NCI-H446 treated with DMSO at 0.1 percent for 48 hours (cell line): ENCODE data around the gene SECISBP2L.
"Not testable (repeated sequence)": the region's sequence is repeated elsewhere in the genome, so short reads cannot be mapped to it uniquely, and the experiment has no call there.

ENCODE experiments used
- DNase-seq: peaks from one replicate; lab custom pipeline; 2025; lab: John Stamatoyannopoulos, UW

Gene SECISBP2L, protein sequence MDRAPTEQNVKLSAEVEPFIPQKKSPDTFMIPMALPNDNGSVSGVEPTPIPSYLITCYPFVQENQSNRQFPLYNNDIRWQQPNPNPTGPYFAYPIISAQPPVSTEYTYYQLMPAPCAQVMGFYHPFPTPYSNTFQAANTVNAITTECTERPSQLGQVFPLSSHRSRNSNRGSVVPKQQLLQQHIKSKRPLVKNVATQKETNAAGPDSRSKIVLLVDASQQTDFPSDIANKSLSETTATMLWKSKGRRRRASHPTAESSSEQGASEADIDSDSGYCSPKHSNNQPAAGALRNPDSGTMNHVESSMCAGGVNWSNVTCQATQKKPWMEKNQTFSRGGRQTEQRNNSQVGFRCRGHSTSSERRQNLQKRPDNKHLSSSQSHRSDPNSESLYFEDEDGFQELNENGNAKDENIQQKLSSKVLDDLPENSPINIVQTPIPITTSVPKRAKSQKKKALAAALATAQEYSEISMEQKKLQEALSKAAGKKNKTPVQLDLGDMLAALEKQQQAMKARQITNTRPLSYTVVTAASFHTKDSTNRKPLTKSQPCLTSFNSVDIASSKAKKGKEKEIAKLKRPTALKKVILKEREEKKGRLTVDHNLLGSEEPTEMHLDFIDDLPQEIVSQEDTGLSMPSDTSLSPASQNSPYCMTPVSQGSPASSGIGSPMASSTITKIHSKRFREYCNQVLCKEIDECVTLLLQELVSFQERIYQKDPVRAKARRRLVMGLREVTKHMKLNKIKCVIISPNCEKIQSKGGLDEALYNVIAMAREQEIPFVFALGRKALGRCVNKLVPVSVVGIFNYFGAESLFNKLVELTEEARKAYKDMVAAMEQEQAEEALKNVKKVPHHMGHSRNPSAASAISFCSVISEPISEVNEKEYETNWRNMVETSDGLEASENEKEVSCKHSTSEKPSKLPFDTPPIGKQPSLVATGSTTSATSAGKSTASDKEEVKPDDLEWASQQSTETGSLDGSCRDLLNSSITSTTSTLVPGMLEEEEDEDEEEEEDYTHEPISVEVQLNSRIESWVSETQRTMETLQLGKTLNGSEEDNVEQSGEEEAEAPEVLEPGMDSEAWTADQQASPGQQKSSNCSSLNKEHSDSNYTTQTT

DNA sequence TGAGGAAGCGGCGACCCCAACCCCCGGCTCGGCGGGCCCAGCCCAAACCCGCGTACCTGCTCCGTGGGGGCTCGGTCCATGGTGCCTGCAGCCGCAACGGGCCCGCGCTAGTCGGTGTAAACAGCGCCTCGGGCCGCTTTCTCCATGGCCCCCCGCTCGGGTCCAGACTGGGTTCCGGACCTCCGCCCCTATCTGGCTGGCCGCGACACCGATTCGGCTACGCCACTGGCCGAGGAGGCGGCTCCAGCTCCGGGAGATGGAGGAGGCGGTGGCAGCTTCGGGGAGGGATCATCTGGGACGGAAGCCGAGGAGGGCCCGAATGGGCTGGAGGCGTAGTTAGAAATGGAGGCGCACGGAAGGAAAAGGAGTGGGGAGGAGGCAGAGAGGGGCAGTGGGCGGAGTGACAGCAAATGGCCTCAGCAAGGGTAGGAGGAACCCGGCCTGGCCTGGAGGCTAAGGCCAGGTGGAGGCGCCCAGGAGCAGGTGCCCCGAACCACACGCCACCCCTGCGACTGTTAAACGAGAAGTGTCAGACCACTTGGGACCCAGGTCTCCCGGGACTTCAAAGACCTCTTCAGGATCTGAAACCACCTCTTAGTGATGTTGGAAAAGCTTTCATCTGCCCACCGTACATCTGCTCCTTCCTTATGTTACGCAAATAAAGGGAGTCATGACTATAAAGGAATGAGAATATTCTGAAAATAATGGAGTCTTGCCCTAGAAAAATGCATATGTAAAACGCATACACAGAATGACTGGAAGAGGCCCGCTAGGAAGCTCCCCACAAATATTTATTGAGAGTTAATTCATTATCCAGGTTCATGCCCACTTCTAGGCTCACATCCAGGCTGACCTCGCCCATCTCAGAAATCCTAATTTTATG is at the start of gene SECISBP2L:
SECISBP2L (minus strand) TSS at position 227 of the 883 bp plus-strand sequence; CDS start at position 80, 147 bp downstream.
- DNase-seq: peak; percentile 76

- DNase-seq: no peak
Measured at GRCh38 chr15:49094923-49095322, 48.7 kb upstream of the SECISBP2L start.

DNA sequence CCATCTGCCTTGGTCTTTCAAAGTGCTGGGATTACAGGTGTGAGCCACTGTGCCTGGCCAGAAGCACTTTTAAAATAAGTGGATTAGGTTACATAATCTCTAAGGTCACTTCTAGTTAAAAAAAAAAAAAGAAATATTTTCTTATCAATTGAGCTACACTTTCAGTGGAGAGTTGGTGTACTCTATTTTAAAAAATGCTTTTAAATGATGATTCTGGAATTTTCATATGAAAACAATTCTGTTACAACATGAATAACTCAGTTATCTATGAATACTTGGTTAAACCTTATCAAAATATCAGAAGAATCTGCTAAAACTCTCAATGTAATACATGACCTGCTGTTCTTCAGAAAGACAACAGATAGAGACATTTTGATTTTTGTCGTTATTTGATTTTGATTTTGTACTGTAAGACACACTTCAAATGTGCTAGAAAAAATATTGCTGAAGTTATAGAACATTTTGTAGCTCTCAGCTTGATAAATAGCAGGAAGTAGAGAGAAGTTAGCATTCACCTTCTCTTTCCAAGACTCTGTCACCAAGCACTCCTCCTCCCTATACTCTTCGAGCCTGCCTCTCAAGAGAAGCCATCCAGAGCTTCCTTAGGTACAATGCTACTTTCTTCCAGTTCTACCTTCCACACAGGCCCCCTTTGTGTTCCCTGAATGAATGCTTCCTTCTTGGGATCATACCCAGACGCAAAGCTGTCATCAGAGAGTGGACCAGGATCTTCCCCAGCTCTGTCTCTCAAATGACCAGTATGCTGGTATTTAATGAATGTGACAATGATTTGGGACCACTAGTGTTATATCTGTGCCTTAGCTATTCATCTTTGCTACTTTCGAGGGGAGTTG is 47.2 kb upstream of the SECISBP2L start:
- DNase-seq: no peak

DNA sequence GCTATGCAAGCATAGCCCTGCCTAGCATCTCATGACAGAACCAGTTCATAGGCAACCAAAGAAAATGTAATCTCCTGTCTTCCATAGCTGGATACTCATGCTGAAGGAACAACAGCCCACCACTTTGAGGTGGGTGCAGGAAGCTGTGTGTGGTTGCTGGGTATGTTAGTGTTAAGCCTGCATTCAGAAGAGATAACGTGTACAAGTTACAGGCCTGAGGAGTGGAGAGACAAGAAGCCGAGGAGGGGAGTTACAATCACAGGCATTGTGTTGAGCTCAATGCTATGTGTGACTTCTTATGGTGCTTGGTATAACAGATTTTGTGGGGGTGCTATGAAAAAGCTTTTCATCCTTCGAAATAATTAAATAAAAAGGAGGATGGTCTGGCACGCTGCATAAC is 42.8 kb upstream of the SECISBP2L start:
- no peak for DNase-seq

DNA sequence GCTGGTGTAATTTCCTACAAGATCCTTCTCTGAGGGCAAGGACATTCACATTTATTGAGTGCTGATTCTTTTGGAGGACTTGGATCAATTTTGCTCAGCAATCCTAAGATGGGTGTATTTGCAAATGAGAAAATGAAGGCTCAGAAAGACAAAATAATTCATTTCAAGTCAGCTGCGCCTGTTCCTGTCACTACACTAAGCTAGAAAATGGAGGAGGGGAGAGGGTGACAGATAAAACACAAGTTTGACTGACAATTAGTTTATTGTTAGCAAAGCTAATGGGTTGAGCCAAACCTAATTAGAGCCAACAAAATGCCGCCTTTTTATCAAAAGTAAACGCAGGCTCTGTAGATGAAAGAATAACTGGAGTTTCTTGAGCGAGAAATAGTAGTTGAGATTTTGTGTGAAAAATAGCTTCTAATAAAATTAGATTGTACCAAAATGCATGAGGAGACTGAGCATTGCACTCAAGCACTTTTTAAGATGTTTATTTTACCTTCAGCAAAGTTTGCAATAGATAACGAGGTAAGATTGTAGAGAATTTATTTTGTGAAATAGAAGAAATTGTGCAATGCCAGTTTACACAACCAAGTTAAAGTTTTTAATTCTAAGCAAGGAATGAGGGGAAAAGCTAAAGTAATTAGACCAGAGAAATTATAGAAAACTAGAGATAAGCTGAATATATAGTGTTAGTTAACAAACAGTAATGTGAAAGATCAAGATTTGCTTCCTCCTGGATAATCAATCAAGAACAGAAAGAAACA is 39.6 kb upstream of the SECISBP2L start:
- no peak for DNase-seq

DNA sequence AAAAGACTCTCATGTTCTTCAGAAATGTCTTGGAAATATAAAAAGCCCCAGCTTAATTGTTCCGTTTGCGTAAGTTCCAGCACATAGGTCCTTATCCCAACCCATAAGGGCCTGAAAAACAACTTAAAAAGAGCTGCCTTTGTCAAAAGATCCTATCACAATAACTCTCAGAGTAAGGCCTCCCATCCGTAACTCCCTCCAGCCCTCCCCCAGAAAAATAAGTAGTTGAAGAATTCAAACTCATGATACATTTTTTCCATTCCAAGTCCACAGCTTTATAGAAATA is 38.0 kb upstream of the SECISBP2L start:
- DNase-seq: no peak

GRCh38 chr15:49083401-49084284 is 37.4 kb upstream of the SECISBP2L start:
- no peak for DNase-seq

GRCh38 chr15:49082960-49083359 is 36.7 kb upstream of the SECISBP2L start:
- DNase-seq: no peak

- DNase-seq: no peak
Measured at GRCh38 chr15:49079340-49080039, 33.2 kb upstream of the SECISBP2L start.

DNA sequence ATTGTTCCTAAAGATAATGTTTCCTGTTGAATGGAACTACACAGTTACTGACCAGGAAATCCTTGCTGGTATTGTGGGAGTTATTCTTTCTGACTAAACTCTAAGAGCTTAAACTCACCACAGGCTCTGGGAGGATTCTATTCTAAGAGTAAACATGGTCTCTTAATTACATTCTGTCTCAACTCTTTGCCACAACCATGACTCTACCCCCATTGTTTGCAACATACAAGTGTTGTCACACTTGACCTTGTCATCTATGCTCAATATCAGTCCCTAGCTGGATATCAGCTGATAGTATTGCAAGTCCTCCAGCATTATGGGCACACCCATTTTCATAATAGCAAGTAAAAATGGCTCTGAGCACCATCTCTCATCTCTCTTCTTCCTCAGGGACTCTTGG is 29.6 kb upstream of the SECISBP2L start:
- DNase-seq: no peak

- DNase-seq: not testable (repeated sequence)
Measured at GRCh38 chr15:49074589-49075287, 28.5 kb upstream of the SECISBP2L start.

DNA sequence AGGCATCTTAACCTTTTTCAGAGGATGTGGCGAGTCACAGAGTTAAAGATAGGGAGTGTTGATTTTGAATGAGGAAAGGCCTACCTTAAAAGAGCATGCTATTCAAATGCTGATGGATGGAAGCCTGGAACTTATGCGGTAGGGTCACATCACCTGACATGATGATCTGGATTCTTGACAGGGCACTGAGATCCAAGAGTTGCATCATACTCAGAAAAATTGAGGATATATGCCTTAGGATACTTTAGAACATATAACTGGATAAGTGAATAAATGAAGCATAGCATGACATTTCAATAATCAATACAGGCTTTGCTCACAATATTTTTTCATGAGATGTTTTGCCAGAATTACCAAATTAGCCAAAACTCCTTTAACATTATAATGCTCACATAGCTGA is 20.1 kb upstream of the SECISBP2L start:
- no peak for DNase-seq

GRCh38 chr15:49064884-49065283 is 18.6 kb upstream of the SECISBP2L start:
- DNase-seq: no peak

DNA sequence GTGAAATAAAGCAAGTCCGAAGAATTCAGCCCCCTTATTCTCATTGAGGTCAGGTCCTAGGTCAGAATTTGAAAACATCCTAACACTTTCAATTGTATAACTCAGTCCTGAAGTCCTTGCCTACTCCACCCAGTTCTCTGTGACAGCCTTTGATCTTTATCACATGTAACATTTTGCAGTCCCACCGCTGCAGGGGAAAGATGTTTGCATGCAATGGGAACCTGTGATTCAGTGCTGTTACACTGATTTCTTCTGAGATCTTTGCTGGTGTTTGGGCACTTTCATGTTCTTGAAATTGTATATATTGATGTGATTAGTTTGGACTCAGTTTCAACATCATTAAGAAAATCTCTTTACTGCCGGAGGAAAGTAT is 18.0 kb upstream of the SECISBP2L start:
- no peak for DNase-seq

DNA sequence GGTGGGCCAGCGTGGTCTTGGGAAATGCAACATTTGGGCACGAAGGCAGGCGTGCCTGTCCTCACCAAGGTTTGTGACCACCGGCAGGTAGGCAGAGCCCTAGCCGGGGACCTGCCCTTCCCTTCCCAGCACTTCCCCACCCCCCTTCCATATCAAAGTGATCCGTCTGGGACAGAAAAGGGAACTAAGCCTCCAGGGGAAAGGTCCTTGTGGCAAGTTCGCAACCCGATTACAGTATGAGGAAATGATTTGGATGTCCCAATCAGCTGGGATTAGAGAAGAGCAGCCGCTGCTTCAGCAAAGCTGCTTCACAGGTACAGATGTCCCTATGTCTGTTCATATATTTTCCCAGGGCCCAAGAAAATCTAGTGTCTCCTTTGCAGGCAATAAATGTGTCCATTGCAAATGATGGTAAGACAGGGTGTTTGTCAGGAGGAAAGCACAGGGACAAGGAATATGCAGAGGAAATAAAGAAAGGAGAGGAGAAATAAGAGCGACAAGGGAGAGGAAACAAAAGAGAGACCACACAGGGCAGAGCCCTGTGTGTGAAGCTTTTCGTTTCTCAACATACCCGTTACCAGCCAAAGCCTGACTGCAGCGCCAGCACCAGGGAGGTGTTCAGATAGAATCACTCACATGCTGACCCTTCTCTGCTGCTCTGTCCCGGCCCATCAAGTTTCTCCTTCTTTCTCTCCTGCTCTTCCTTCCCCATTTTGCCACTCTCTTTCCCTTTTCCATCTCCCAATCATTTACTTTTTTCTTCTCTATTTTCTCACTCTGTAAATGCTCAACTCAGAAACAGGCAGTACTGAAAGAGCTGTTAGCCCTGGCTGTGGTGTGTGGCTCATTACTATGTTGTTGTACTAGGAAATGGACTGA is 17.4 kb upstream of the SECISBP2L start:
- no peak for DNase-seq

DNA sequence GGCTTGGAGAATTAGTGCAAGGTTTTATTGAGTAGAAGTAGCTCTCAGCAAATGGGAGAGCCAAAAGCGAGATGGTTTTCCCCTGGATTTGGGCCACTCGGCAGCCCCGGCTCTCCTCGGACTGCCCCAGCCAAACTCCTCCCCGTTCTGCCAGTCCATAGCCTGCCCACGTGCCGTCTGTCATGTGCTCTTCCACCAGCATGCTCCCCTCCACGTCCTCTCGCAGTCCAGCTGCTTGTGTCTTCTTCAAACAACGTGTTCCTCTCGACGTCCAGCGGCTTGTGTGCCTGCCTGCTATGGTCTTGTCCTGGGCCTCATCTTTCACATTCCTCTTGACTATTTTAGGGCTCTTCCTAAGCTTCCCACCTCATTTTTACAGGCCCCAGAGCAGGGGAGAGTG is 16.7 kb upstream of the SECISBP2L start:
- no peak for DNase-seq
